GM23248 (cell line): ENCODE data around the gene MAP2K5. TPM values are rescaled to one million over a fixed set of nuclear protein-coding genes. Genes with fewer than 3 reads are reported as not detected.

Experiments used
- DNase-seq: peaks from one replicate; pipeline ENCODE4 v3.0.0-alpha.2; 2015
- H2AFZ ChIP-seq: fragments of 200-600 bp; sonication (generic); 2 replicates; pipeline ENCODE4 v1.6.1; 2016; ENCODE audit warnings: antibody characterized with exemption
- H3F3A ChIP-seq: fragments of 200-600 bp; sonication (generic); 2 replicates; pipeline ENCODE4 v1.6.1; 2016; ENCODE audit warnings: mild to moderate bottlenecking, antibody characterized with exemption, mixed run types; ENCODE audit not compliant: insufficient read depth
- H3K27ac ChIP-seq: fragments of 200-600 bp; sonication (generic); 2 replicates; pipeline ENCODE4 v1.5.1; 2016; ENCODE audit warnings: mild to moderate bottlenecking
- H3K27me3 ChIP-seq: fragments of 200-600 bp; sonication (generic); replicated peaks from 2 replicates; pipeline ENCODE4 v1.6.1; 2016; ENCODE audit warnings: mild to moderate bottlenecking; ENCODE audit not compliant: insufficient read depth
- H3K36me3 ChIP-seq: fragments of 200-600 bp; sonication (generic); 2 replicates; pipeline ENCODE4 v1.6.1; 2016; ENCODE audit warnings: low read depth, mild to moderate bottlenecking
- H3K4me1 ChIP-seq: fragments of 200-600 bp; sonication (generic); 2 replicates; pipeline ENCODE4 v1.6.1; 2016; ENCODE audit warnings: mild to moderate bottlenecking; ENCODE audit not compliant: insufficient read depth
- H3K4me2 ChIP-seq: fragments of 200-600 bp; sonication (generic); one replicate; pipeline ENCODE4 v1.6.1; 2016; ENCODE audit warnings: mild to moderate bottlenecking; ENCODE audit not compliant: unreplicated experiment
- H3K4me3 ChIP-seq: fragments of 200-600 bp; sonication (generic); 2 replicates; pipeline ENCODE4 v1.5.1; 2016; ENCODE audit warnings: mild to moderate bottlenecking
- H3K79me2 ChIP-seq: fragments of 200-600 bp; sonication (generic); 2 replicates; pipeline ENCODE4 v1.6.1; 2016; ENCODE audit warnings: mild to moderate bottlenecking; ENCODE audit not compliant: insufficient read depth
- H3K9ac ChIP-seq: fragments of 200-600 bp; sonication (generic); 2 replicates; pipeline ENCODE4 v1.6.1; 2016; ENCODE audit warnings: mild to moderate bottlenecking
- H3K9me2 ChIP-seq: fragments of 200-600 bp; sonication (generic); 2 replicates; pipeline ENCODE4 v1.6.1; 2016; ENCODE audit warnings: mixed run types, mild to moderate bottlenecking, moderate library complexity; ENCODE audit not compliant: insufficient read depth
- H3K9me3 ChIP-seq: fragments of 200-600 bp; sonication (generic); one replicate; pipeline ENCODE4 v1.6.1; 2017; ENCODE audit warnings: low read depth
- H4K20me1 ChIP-seq: fragments of 200-600 bp; sonication (generic); 2 replicates; pipeline ENCODE4 v1.6.0; 2016; ENCODE audit not compliant: insufficient read depth
- EZH2 ChIP-seq: fragments of 200-600 bp; sonication (generic); IDR thresholded peaks from 2 replicates; pipeline ENCODE4 v1.6.1; 2018; ENCODE audit warnings: antibody characterized with exemption, mild to moderate bottlenecking; ENCODE audit not compliant: insufficient read depth, poor library complexity, severe bottlenecking
- EZH2phosphoT487 ChIP-seq: fragments of 200-600 bp; sonication (generic); IDR thresholded peaks from 2 replicates; pipeline ENCODE4 v1.6.1; 2018; ENCODE audit warnings: antibody characterized with exemption, moderate library complexity, mild to moderate bottlenecking, low read depth; ENCODE audit not compliant: insufficient read depth
- WGBS, 2 experiments: methylation state at CpG; one replicate each; pipeline ENCODE4 v1.1.6; 2015 to 2017; ENCODE audit warnings: low lambda C conversion rate in 2 of 2, low coverage in 1 of 2; ENCODE audit errors: missing lambda C conversion rate in 2 of 2; 5-methylcytosine and 5-hydroxymethylcytosine counted together
- in situ Hi-C: fragments of 300-500 bp; cut with MboI; formaldehyde crosslinking; loops from 2 replicates; pipeline ENCODE4 v1.15.0; 2020
- polyA plus RNA-seq: library from polyadenylated mRNA; unstranded; fragments of >200 nt; fragmentation: Nextera tagmentation; extraction: Ambion mirVana; gene quantifications from 2 replicates; pipeline ENCODE4 v1.2.1, GENCODE V29; 2016
- total RNA-seq: library from RNA; depleted of rRNA; stranded (reverse); fragments of >200 nt; shearing (Covaris generic); gene quantifications from 2 replicates; pipeline ENCODE4 v1.2.3, GENCODE V29; 2014

Gene MAP2K5
- total and polyA plus RNA-seq, 2 experiments from 2014 or later, result 2.8 to 15.0 TPM

DNA sequence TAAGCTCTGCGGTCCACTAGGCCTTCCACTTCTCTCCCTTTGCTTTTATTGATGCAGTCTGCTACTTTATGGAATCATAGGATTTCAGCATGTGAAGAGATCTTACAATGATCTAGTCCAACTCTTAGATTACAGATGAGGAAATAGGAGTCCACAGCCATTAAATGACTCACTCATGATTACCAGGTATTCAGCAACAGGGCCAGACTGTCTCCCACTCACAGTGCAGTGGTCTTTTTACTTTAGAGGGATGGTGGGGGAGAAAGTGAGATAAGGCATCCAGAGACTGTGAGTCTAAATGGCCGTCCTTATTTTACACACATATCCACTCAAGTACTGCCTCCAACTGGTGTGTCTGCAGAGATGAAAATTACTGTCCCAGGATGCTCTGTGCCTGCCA is 194.3 kb downstream of the MAP2K5 start:
- H2AFZ ChIP-seq, result no peak overlapping the region
- 89 to 98% methylated on average over 2 of the region's 2 CpGs for WGBS, 2 experiments
- H3K79me2 ChIP-seq, result no peaks in the 10 kb centered on the region
- H3K4me3 ChIP-seq, result no peak overlapping the region
- no peak for TF ChIP-seq EZH2phosphoT487
- no peak for TF ChIP-seq EZH2
- peak; percentile 26 for DNase-seq
- H3F3A ChIP-seq, result no peaks in the 10 kb centered on the region
- no peaks in the 10 kb centered on the region for H4K20me1 ChIP-seq
- H3K36me3 ChIP-seq, result no peaks in the 10 kb centered on the region
- no peak overlapping the region for H3K27ac ChIP-seq
- H3K4me1 ChIP-seq, result no peaks in the 10 kb centered on the region
- H3K9me3 ChIP-seq, result no peaks in the 10 kb centered on the region
- no peak overlapping the region for H3K9ac ChIP-seq
- no peak overlapping the region for H3K4me2 ChIP-seq
- in situ Hi-C loops, result no loop called here
- H3K9me2 ChIP-seq, result no peaks in the 10 kb centered on the region
- no peaks in the 10 kb centered on the region for H3K27me3 ChIP-seq

DNA sequence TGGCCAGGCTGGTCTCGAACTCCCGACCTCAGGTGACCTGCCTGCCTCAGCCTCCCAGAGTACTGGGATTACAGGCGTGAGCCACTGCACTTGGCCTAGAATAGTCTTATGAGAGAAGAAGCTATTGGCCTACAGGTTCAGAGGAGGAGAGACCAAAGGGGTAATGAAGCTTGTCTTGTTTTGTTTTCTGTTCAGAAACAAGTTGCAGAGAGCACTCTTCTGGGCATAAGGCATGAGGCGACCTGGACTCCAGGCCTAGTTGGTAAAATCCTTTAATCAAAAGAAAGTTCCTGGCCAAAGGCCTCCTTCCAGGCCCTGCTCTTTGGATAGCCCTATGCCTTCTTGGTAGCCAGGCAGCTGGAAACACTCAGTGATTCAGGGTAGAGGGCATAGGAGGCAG is 195.6 kb downstream of the MAP2K5 start:
- no peak overlapping the region for H2AFZ ChIP-seq
- 56 to 59% methylated on average over 4 of the region's 4 CpGs for WGBS, 2 experiments
- in situ Hi-C loops, result no loop called here

DNA sequence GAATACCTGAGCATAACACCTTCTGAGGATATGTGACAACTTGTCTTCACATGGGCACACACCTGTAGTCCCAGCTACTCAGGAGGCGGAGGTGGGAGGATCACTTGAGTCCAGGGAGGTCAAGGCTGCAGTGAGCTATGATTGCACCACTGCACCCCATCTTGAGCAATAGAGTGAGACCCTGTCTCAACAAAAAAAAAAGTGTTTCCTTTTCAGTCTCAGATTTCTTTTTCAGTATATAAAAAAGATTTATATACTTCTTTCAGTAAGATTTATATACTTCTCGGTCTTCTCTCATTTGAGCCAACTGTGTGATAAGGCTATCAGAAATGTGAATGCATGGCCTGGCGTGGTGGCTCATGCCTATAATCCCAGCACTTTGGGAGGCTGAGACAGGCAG is 197.9 kb downstream of the MAP2K5 start:
- Histone ChIP-seq H3K27me3 (no peaks in the 10 kb centered on the region), H3K4me3 (no peak overlapping the region), H3F3A (peaks cover 11% of the 10 kb centered on the region; the same call in 1 of the 2 replicates), H3K27ac (no peak overlapping the region), H2AFZ (no peak overlapping the region), H3K4me2 (no peak overlapping the region), H3K9me2 (no peaks in the 10 kb centered on the region), H3K36me3 (no peaks in the 10 kb centered on the region), H3K9ac (no peak overlapping the region), H3K9me3 (no peaks in the 10 kb centered on the region), H3K79me2 (no peaks in the 10 kb centered on the region), H4K20me1 (no peaks in the 10 kb centered on the region), H3K4me1 (peaks cover 5% of the 10 kb centered on the region)
- TF ChIP-seq EZH2 (no peak), EZH2phosphoT487 (no peak)
- DNase-seq, result no peak
- in situ Hi-C loops, result no loop called here
- 87 to 92% methylated on average over 3 of the region's 3 CpGs for WGBS, 2 experiments

More for the DNA sequence above, 195.6 kb downstream of the MAP2K5 start:
- H3K9me3 ChIP-seq, result no peaks in the 10 kb centered on the region
- H3K36me3 ChIP-seq, result no peaks in the 10 kb centered on the region
- H3K9ac ChIP-seq, result no peak overlapping the region
- no peaks in the 10 kb centered on the region for H3K27me3 ChIP-seq
- no peaks in the 10 kb centered on the region for H3K9me2 ChIP-seq
- no peak for DNase-seq
- H3F3A ChIP-seq, result no peaks in the 10 kb centered on the region
- no peak overlapping the region for H3K4me2 ChIP-seq
- H3K4me3 ChIP-seq, result no peak overlapping the region
- H3K27ac ChIP-seq, result no peak overlapping the region
- no peaks in the 10 kb centered on the region for H4K20me1 ChIP-seq
- TF ChIP-seq EZH2phosphoT487, result no peak
- TF ChIP-seq EZH2, result no peak
- no peaks in the 10 kb centered on the region for H3K4me1 ChIP-seq
- H3K79me2 ChIP-seq, result no peaks in the 10 kb centered on the region

DNA sequence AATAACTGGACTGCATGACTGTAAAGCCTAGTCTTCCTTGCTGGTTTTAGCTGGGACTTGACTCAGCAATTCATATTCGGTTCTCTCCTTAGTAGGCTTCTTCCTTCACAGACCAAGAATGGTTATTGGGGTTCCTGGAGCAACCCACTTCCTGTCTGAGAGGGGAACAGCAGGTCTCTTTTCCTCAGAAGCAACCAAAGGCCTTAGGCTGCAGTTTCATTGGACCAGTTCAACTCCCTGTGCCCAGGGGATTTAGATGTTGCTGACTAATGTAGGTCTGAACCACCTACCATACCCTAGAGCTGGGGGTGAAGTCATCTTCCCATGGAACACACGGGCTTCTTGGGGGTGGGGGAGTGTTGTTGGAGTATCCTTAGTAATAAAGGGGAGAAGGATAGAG is 198.8 kb downstream of the MAP2K5 start:
- H3K4me3 ChIP-seq, result no peak overlapping the region
- in situ Hi-C loops, result no loop called here
- H3K4me1 ChIP-seq, result peaks cover 14% of the 10 kb centered on the region
- no peak overlapping the region for H3K27ac ChIP-seq
- no peak overlapping the region for H3K4me2 ChIP-seq
- no peaks in the 10 kb centered on the region for H4K20me1 ChIP-seq
- no peaks in the 10 kb centered on the region for H3K27me3 ChIP-seq
- peaks cover 19% of the 10 kb centered on the region for H3F3A ChIP-seq
- no peak overlapping the region for H2AFZ ChIP-seq
- peak; percentile 33 for DNase-seq
- no peak overlapping the region for H3K9ac ChIP-seq
- no peaks in the 10 kb centered on the region for H3K79me2 ChIP-seq
- H3K9me2 ChIP-seq, result no peaks in the 10 kb centered on the region
- TF ChIP-seq EZH2 (no peak), EZH2phosphoT487 (no peak)
- WGBS, 2 experiments, result 46 to 58% methylated on average over 2 of the region's 2 CpGs
- no peaks in the 10 kb centered on the region for H3K9me3 ChIP-seq
- H3K36me3 ChIP-seq, result no peaks in the 10 kb centered on the region

DNA sequence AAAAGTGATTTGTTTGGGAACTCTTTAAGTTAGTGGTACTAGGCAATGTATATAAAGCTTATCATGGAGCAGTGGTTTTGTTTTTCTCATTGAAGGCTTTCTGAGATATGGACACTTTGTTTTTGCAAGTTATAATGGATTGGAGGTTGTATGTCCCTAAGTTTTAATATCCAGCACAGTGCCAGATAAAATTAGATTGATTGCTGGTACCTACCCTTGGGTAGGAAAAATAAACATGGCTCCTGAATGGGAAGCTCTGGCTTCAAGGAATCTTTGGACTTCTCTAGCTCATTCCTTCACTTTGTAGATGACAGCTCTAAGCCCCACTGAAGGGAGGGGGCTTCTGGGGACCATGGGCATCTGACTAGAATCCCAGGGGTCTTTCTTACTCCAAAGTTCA is 201.1 kb downstream of the MAP2K5 start:
- Histone ChIP-seq H4K20me1 (no peaks in the 10 kb centered on the region), H3K27ac (no peak overlapping the region), H3K4me3 (no peak overlapping the region), H3K79me2 (no peaks in the 10 kb centered on the region), H2AFZ (no peak overlapping the region), H3K9me2 (no peaks in the 10 kb centered on the region), H3K36me3 (no peaks in the 10 kb centered on the region), H3K9ac (no peak overlapping the region), H3K9me3 (no peaks in the 10 kb centered on the region), H3K4me2 (no peak overlapping the region), H3K27me3 (no peaks in the 10 kb centered on the region), H3F3A (peaks cover 28% of the 10 kb centered on the region), H3K4me1 (peaks cover 19% of the 10 kb centered on the region)
- in situ Hi-C loops, result no loop called here
- no peak for DNase-seq
- TF ChIP-seq EZH2 (no peak), EZH2phosphoT487 (no peak)
